HL-60 (cell line): Measurements from ENCODE around the gene DBN1.

Source experiments
- CTCF ChIP-seq: IDR thresholded peaks from one replicate; pipeline ENCODE4 v1.5.1; 2011; ENCODE audit warnings: low read length, control low read depth, inconsistent platforms; ENCODE audit not compliant: insufficient read depth
- POLR2AphosphoS5 ChIP-seq: IDR thresholded peaks from 2 replicates; pipeline ENCODE4 v1.6.1; 2012; ENCODE audit warnings: low read depth

- TF ChIP-seq CTCF (no peak), POLR2AphosphoS5 (peak; percentile 92)
Observed at GRCh38 chr5:177510567-177511053, 37.2 kb upstream of the DBN1 start.
